GM21619 (cell line): Measurements from ENCODE around the gene LAMA2.

Experiments
- ATAC-seq: cut with Tn5 transposase; IDR thresholded peaks from one replicate; pipeline ENCODE4 v1.9.1; 2021; ENCODE audit not compliant: unreplicated experiment

Gene LAMA2

GRCh38 chr6:129344379-129344778, 461.4 kb downstream of the LAMA2 start:
- no peak for ATAC-seq

- no peak for ATAC-seq
These were observed 463.0 kb downstream of the LAMA2 start for GRCh38 chr6:129345890-129346289.

GRCh38 chr6:129346964-129347363, 464.0 kb downstream of the LAMA2 start:
- ATAC-seq = no peak

- no peak for ATAC-seq
These were observed 467.3 kb downstream of the LAMA2 start for GRCh38 chr6:129350278-129350677.

GRCh38 chr6:129351807-129352206, 468.9 kb downstream of the LAMA2 start:
- ATAC-seq = no peak

GRCh38 chr6:129353067-129353466, 470.1 kb downstream of the LAMA2 start:
- no peak for ATAC-seq

GRCh38 chr6:129356129-129356528, 473.2 kb downstream of the LAMA2 start:
- no peak for ATAC-seq

- ATAC-seq = no peak
These were observed 477.1 kb downstream of the LAMA2 start for GRCh38 chr6:129359811-129360681.

GRCh38 chr6:129360682-129360955, 477.7 kb downstream of the LAMA2 start:
- no peak for ATAC-seq

- ATAC-seq = no peak
These were observed 481.1 kb downstream of the LAMA2 start for GRCh38 chr6:129364037-129364436.

- no peak for ATAC-seq
These were observed 481.8 kb downstream of the LAMA2 start for GRCh38 chr6:129364767-129365166.

GRCh38 chr6:129368076-129368475, 485.1 kb downstream of the LAMA2 start:
- ATAC-seq = no peak

GRCh38 chr6:129368970-129369369, 486.0 kb downstream of the LAMA2 start:
- ATAC-seq = no peak

- no peak for ATAC-seq
These were observed 486.8 kb downstream of the LAMA2 start for GRCh38 chr6:129369737-129370136.

- ATAC-seq = peak; percentile 57
These were observed 487.5 kb downstream of the LAMA2 start for GRCh38 chr6:129370268-129370916.

GRCh38 chr6:129381885-129382284, 498.9 kb downstream of the LAMA2 start:
- no peak for ATAC-seq

- ATAC-seq = no peak
These were observed 500.0 kb downstream of the LAMA2 start for GRCh38 chr6:129382916-129383315.

- no peak for ATAC-seq
These were observed 502.2 kb downstream of the LAMA2 start for GRCh38 chr6:129385117-129385516.

- ATAC-seq = no peak
These were observed 508.0 kb downstream of the LAMA2 start for GRCh38 chr6:129390900-129391299.

- no peak for ATAC-seq
These were observed 510.7 kb downstream of the LAMA2 start for GRCh38 chr6:129393654-129394053.

- ATAC-seq = no peak
These were observed 515.8 kb downstream of the LAMA2 start for GRCh38 chr6:129398764-129399163.

GRCh38 chr6:129402244-129402643, 519.3 kb downstream of the LAMA2 start:
- ATAC-seq = no peak

- no peak for ATAC-seq
These were observed 528.2 kb downstream of the LAMA2 start for GRCh38 chr6:129411092-129411491.
